ENCODE results near the gene BRME1. TPM values are rescaled to one million over a fixed set of nuclear protein-coding genes. Genes with fewer than 3 reads are reported as not detected.

Gene BRME1
- total and polyA plus RNA-seq, 2 of the 13 experiments (the other 11 are each of a cell fraction or from before 2014, with no cell fraction given): 0.74 to 1.5 TPM

GRCh38 chr19:13849991-13850909 is 55.7 kb downstream of the BRME1 start (continued):
- TF ChIP-seq AHDC1 (CRISPR knock-in tag; IDR thresholded peaks at IDR 0.05; ENCODE audit: borderline replicate concordance) (no peak), ZNF607 (CRISPR knock-in tag; IDR thresholded peaks at IDR 0.05; ENCODE audit: borderline replicate concordance) (0 out of 2 replicates have a peak, but pooled peaks have one; percentile 7), CC2D1A (CRISPR knock-in tag; IDR thresholded peaks at IDR 0.05) (no peak), RFX1 (IDR thresholded peaks at IDR 0.05) (peak; percentile 80), REXO4 (CRISPR knock-in tag; IDR thresholded peaks at IDR 0.05; ENCODE audit: borderline replicate concordance) (no peak), GABPA (IDR thresholded peaks at IDR 0.05; ENCODE audit: low read depth, low read length) (no peak), GABPA (CRISPR knock-in tag; IDR thresholded peaks at IDR 0.05; ENCODE audit: low read depth) (no peak), U2AF1 (optimal IDR thresholded peaks at IDR 0.05; ENCODE audit: low read depth, low read length) (no peak), GMEB2 (CRISPR knock-in tag; IDR thresholded peaks at IDR 0.05; ENCODE audit: low read depth) (no peak), POLR2AphosphoS5 (IDR thresholded peaks at IDR 0.05; ENCODE audit: low read depth, low read length) (no peak), CSRNP2 (CRISPR knock-in tag; conservative IDR thresholded peaks at IDR 0.05; ENCODE audit: low read depth) (no peak), ZNF460 (CRISPR knock-in tag; IDR thresholded peaks at IDR 0.05; ENCODE audit: borderline replicate concordance) (no peak), ZIK1 (CRISPR knock-in tag; IDR thresholded peaks at IDR 0.05; ENCODE audit: borderline replicate concordance, low read depth) (no peak), KLF16 (CRISPR knock-in tag; IDR thresholded peaks at IDR 0.05) (no peak; a peak in 1 of 4 replicates), NFYB (CRISPR knock-in tag; IDR thresholded peaks at IDR 0.05) (no peak), ZFP82 (CRISPR knock-in tag; IDR thresholded peaks at IDR 0.05; ENCODE audit: borderline replicate concordance) (0 out of 2 replicates have a peak, but pooled peaks have one; percentile 20), PBX2 (CRISPR knock-in tag; IDR thresholded peaks at IDR 0.05) (no peak), DPF2 (CRISPR knock-in tag; IDR thresholded peaks at IDR 0.05; ENCODE audit: borderline replicate concordance, low read depth) (no peak), ZMYM4 (CRISPR knock-in tag; IDR thresholded peaks at IDR 0.05) (no peak)
